HG03442 (cell line): ENCODE results near the gene YBX1.

Source experiments
- ATAC-seq: cut with Tn5 transposase; IDR thresholded peaks from one replicate; pipeline ENCODE4 v1.9.1; 2021; ENCODE audit warnings: mild to moderate bottlenecking, moderate library complexity; ENCODE audit not compliant: unreplicated experiment

The YBX1 gene

DNA sequence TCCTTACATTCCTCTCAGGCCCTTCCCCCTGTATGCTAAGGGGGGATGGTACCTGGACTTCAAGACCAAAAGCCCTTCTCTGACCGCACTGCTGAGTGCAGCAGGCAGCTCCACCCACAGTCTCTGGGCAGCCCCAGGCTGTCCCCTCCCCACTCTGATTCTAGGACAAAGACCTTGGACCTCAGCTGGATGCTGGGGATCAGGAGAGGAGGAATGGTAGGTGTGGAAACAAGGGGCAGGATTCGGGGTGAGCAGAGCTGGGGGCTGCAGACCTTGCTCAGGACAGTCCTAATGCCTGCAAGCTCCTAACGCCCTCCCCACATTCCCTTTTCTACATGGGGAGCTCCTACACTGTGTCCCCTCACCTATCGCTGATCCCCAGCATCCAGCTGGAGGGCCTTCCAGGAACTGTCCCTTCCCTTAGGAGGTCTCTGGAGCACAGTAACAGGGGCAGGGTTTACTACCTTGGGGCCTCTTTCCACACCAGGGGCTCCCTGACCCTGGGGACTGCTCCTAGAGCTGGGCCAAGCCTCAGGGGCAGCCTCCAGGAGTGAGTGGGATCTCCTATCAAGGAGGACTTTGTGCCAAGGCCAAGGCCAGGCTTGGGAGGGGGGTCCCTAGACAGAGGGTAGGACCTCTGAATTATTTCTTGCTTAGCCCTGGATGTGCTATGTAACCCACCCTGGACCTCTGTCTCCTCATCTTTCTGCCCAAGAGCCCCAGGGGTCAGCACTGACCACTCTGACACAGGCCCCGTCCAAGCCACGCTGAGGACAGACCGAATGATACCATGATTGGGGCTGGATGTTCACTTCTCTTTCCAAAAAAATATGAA is 52.2 kb downstream of the YBX1 start:
- no peak for ATAC-seq

DNA sequence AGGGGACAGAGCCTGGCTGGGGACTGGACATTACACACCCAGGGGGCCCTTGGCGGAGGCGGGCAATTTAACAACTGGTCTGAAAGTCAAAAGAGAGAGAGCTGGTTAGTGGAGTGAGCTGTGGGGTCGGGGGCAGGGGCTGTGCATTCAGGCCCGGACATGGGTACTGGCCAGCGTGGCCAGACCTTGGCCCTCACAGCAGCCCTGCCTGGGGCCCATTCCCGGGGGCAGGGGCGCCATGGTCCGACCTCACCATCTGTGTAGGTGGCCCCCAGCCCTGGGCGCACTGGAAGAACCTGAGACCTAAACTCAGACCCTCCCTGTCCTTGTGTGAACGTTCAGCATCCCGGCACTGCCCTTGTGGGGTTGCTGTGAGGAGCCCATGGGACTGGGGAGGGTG is 52.8 kb downstream of the YBX1 start:
- no peak for ATAC-seq

DNA sequence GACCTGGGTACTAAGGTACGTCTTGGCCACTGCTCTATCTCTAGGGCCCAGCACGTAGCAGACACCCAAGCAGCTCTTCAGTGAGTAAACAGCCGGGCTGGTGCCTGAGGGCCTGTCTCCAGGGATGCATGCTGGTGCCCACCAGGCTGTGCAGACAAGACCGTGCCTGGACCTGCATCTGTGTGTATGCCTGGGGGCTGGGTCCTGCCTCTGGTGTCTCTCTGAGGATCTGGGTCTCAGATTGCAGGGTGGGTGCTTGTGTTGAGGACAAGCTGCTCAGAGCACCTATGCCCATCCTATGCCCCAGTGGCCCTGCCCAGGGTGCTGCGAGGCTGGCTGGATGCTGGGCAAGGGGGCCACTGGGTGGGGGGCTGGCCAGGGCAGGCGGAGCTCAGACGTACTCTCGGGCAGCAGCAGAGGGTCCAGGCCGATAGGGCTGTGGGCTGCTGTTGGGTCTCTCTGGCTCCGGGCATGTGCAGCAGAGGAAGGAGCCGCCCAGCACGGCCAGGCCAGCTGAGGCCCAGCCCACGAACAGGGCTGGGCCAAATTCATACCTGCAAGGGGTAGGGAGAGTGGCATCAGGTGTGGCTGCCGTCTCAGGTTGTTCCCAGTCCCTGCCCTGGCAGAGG is 53.4 kb downstream of the YBX1 start:
- no peak for ATAC-seq

DNA sequence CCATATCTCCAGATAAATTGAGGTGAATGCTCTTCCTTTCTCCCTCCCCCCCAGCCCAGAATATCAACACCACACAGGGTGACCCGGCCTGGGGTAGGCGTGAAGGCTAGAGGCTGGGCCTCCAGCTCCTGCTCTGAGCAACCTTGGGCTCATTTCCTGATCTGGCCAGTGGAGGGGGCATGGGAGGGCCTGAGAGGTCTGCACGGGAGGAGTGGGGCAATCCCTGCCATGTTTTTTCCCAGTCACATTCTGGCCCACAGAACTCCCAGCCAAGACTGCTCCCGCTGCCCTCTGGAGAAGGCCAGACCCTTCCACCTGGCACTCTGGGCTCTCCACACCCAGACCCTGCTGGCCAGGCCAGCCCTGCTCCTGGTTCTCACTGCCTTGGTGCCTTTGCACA is 53.9 kb downstream of the YBX1 start:
- no peak for ATAC-seq

DNA sequence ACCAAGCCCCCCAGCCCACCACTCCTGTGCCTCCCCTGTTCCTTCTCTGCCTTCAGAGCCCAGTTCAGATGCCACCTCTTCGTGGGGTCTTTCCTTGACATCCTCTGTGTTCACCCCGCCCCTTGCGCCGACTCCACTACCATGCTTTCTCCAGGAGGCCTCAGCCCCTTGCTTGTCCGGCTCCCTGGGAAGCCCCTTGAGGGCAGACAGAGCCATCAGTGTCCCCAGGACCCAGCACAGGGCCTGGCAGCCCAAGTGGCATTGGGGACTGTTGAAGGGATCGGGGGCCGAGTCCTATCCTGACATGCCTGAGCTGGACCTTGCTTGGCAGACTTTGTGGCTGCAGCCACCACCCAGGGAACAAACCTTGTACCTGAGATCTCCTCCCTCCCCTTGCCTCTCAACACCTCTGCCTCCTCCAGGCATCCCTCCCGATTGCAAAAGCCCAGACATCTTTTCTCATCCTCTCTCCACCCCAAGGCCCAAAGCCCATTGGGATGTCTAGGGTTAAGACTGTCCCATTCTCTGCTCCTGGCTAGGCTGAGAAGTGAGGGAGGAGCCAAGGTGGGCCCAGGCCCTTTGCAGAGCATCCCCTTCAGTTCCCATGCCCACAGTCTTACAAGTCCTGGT is 54.5 kb downstream of the YBX1 start:
- ATAC-seq, result no peak

DNA sequence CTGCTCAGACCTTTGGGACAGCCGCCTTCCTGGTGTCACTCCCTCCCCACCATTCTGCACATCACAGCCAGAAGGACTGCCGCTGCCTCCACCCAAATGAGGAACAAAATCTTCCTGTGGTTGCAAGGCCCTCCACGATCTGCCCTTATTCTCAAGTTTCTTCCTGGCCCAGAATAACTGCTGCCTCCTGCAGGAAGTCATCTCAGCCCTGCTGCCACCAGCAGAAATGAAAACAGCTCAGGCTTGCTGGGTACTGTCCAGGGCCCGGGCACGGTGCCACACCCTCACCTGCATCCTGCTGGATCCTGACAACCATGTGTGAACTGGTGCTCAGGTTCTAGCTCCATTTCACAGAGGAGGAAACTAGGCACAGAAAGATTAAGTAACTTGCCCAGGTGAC is 55.0 kb downstream of the YBX1 start:
- ATAC-seq, result no peak

DNA sequence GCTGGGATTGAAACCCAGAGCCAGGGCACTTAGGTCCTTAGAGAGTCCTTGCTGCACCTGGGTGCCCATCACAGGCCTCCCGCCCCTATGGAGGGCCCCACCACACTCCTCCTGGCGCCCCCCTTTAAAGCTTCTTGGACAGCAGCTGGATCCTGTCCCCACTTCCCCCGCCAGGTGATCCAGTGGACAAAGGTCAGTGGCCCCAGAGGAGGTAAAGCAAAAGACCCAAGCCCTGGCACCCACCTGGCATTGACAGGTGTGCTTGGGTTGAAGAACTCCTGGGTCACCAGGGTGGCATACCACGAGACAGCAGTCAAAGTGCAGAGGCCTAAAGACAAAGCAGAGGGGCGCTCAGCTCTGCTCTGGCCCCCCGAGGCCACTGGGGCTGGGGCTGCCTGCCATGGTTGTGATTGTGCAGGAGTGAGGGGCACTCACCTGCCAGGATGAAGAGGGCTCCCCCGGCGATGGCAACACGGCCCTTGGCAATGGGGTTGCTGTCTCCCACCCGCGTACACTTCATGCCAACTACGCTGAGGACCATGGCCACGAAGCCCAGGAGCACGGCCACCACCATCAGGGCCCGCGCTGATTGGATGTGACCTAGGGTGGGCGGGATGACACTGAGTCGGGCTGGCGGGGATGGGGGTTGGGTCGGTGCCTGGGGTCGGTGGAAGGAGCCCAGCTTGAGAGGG is 55.9 kb downstream of the YBX1 start:
- no peak for ATAC-seq

DNA sequence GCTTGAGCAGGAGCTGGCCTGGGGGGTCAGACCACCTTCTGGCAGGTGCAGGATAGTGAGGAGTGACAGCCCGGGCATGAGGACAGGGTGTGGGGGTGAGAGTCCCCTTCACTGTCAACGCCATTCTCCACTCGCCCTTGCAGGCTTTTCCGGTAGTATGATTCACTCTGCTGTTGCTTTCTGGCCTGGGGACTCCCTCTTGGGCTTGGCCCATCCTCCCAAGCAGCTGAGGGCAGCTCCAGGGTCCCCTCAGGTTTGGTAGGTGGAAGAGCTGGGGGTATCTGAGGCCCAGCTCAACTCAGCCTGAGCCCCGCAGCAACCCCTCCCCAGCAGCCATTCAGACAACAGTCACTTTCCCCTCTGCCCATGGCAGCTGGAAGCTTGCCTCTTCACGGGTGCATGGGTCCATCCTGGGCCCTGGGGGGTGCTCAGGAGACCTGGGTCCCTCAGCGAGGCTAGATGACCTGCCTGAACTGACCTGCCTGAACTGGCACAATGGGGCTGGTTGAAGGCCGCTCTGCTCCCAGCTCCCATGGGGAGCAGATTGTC is 56.5 kb downstream of the YBX1 start:
- ATAC-seq, result no peak

DNA sequence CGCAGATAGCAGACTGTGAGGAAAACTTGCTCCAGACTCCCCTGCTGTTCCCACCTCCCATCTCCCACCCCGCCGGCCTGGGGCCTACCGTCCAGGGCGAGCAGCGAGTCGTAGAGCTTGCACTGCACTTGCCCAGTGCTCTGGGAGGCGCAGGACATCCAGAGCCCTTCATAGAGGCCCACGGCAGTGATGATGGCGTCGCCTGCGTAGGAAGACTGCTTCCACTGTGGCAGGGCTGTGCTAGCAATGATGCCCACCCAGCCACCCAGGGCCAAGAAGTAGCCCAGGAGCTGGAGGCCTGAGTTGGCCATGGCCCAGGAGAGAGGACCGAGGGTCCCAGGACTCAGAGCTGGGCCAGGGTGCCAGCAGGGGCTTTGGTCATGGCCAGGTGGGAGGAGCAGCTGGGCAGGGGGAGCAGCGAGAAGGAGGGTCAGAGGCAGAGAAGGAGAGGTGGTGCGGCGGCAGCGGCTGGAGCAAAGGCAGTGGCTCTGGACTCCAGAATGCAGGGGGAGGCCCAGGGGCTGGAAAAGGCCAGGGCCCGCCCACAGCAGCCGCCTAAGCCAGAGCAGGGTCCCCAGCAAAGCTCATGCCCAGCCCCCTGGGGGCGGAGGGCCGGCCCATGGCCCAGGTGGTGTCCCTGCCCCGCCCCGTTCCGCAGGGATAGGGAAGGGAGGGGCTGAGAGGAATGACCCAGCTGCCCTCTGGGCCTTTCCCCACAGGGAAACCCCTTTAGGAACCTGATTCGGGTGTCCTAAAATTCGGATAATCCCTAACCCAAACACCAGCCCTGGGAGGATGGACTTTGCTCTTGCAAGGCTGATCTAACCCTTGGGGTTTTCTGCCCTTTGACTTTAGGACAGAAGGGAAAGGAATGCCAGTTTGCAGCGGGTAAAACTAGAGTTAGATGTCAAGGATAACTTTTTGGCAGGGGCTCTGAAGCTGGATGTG is 57.8 kb downstream of the YBX1 start, which contains the start of gene CLDN19:
Gene CLDN19, minus strand, starts transcription at position 484 of the 948 bp plus-strand sequence. Its CDS starts 173 bp downstream, at position 311.
- no peak for ATAC-seq

DNA sequence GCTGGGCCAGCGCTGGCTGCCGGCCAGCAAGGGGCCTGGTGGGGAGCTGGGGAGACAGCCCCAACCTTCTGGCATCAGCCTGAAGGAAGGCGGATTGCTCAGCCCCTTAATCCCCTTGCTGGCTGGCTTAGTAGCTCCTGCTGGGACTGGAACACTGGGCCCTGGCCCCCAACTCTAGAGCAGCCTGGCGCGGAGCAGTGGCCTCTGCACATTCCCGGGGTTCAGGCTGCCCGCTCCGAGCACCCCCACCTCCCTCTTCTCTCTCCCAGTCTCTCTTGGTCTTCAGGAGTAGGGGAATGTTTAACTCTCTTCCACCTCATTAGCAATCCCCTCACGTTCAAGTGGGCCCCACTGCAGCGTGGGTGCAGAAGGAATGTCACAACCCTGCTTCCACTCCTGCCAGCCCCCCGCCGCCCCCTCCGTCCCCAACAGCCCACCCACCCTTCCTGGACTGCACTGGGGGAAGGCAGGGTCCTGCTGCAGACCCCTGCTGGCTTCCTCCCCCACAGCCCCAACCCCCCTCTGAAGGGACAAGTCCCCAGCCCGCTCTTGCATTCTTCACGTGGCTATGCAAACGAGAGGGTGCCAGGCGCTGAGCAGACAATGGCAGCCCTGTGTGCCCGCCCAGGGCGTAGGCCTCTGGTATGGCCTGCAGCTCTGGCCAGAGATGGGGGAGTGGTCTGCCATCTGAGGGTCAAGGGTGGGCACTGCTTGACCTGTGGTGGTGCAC is 58.8 kb downstream of the YBX1 start:
- no peak for ATAC-seq

DNA sequence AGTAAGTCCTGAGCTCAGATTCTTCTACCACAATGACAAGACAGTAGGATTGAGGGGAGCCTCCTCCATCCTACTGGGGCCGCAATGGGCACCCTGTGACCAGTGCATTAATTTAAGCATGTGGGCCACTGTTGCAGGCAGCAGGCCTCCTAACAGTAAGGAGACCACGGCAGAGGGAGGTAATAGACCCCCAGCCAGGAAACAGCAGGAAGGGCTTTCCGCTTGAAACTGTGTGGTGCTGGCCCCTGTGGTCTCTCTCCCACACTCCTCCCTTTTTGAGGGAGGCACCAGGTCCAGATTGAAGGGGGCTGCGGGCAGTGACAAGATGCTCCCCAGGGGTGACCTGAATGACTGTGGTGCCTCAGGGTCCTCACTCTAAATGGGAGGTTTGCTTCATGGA is 59.5 kb downstream of the YBX1 start:
- ATAC-seq, result no peak

DNA sequence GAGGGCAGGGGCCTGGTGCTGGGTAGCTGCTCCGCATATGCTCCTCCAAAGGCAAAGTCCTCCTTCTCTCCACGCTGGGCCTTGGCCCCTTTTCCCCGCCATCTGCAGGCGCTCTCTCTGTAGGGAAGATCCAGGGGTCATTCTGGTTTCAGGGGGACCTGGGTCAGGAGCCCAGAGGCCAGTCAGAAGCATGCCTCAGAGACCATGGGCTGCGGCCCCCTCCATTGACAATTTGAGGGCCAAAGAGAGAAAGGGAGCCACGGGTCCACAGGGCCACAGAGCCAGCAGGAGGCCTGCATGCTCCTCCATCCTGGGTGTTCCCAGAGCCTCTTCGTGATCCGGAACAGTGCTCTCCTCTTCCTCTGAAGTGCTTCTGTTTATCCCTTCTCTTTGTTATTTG is 59.9 kb downstream of the YBX1 start:
- ATAC-seq, result no peak

DNA sequence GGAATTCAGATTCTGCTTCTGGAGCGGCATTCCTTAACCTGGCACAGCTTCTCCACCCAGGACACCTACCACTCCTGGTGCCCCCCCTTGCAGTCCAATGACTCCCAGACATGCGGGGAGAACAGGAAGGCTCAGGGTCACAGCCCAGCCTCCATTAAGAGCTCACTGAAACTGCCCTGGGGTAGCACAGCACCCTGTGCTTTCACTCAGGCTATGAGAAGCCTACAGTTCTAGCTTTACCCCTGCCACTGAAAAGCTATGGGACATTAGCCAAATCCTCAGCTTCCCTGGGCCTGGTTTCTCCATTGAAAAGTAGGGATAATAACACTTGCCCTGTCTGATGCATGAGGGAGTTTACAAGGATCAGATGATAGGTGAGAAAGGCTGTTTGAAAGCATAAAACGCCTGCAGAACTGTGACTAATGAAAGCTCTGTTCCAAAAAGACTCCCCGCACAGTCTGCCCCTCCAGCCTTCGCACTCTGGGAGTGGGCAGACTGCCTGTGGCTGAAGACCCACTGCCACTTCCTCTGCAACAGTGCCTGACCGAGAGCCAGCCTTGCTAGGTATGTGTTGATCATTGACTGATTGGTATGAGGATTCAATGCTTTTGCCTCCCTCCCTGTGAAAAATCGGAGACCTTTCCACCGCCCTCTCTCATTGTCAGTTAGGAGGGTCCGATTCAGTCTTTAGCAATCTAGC is 60.5 kb downstream of the YBX1 start:
- no peak for ATAC-seq

DNA sequence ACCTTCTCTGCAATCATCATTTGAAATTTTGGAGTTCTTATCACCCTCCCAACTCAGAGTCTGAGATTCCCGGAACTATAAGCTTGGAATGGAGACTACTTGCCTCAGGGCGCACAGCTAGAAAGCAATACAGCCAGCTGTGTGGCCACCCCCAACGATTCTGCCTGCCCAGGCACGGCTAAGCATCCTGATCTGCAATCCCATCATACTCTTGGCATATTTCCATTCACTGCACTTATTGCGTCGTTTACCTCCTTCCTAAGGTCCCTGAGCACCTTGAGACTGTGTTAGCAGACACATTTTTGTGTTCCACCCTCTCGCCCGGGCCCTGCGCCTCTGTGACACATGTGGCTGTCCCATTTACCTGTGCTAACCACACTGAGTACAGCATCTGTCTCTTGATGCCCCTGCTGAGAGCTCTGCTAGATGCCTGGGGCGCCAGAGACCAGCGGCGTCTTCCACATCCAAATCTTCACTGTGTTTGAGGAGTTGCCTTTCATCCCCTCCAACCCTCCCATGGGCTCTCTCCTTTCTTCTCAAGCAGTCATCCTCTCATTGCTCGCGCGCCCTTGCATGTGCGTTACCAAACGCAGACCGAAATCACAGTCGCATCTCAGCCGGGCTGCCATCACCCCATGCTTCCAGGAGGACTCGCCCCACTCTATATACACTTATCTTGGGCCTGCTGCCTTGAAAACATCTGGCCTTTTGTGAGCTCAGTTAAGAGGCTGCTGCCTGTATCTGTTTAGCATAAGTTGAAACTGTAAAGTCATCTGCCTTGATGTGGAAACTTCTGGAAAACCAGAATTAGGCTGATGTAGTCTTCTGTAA is 61.3 kb downstream of the YBX1 start:
- no peak for ATAC-seq

DNA sequence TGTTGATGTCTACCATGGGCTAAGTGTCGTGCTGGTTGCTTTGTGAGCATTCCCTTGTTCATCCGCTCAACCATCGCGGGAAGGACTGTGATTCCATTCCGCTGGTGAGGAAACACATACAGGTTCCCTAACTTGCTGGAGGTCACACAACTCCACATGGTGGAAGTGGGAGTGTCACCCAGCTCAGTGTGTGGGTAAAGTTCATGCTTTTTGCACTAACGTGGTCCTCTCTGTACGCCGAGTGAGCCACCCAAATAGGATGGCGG is 61.9 kb downstream of the YBX1 start:
- no peak for ATAC-seq

DNA sequence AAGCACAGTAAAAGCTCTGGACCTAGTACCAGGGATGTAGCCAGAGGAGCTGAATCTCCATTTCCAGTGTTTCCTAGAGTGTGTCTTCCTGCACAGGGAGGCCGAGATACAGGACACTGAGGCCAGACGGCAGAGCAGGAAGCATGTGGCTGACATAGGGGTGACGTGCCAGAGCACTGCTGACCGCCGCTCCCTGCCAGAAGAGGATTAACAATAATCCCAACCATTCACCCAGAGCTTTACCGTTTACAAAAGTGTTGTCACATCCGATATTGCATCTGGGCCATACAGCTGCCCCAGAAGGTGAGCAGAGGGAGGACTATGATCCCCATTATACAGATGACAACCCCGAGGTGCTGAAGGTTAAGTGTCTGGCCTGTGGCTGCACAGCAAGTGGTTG is 63.6 kb downstream of the YBX1 start:
- no peak for ATAC-seq

DNA sequence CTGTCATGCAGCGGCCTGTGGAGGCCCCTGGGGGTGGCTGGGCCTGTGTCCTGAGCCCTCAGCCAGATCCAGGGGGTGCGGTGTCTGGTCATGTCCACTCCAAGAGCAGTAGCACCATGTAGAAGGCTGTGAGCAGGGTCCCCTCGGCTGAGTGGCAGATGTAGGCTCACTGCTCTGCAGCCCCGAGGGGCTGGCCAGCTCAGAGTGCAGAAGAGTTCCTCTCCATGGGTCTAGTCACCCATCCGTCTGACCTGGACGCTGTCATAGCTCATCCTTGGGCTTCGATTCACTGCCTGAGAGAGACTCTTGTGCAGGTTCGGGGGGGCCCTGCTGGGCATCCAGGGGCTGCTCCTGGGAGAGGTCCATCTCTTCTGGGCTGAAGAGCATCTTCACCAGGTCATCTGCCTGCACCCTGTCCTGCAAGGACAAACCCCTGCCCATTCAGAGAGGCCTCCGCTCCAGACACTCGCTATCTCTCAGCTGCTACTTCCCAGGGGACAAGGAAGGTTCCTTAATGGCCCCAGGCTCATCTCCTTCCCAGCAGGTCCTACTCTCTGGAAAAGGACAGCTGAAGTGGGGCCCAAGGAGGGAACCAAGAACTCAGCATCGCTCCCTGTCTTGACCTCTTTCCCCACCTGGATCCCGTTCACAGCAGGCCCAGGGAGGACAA is 64.4 kb downstream of the YBX1 start:
- no peak for ATAC-seq

DNA sequence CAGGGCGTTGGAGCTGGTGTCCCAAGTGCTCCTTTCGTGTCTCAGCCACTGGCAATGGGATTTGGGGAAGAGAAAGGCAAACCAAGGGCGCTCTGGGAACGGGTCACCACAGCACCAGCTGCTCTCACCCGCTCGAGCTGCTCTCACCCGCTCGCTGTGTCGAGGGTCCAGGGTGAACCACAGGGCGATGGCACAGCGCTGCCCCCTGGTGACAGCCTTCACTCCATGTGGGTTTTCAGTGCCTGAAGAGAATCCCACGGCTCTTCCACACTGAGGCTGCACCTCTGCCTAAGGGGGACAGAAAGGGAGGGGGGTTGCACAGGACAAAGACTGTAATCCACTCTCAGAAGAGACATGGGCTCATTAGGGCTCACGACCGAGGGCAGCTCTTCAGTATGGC is 64.9 kb downstream of the YBX1 start:
- ATAC-seq, result no peak
